HG03342 (cell line): ENCODE measurements around the gene PRKAA2.
A peak's percentile ranks its signal among the peaks of the same experiment; 100 is the strongest.

Experiments
- ATAC-seq: cut with Tn5 transposase; IDR thresholded peaks from one replicate; pipeline ENCODE4 v1.9.1; 2021; ENCODE audit warnings: mild to moderate bottlenecking, moderate library complexity; ENCODE audit not compliant: unreplicated experiment

Gene PRKAA2

DNA sequence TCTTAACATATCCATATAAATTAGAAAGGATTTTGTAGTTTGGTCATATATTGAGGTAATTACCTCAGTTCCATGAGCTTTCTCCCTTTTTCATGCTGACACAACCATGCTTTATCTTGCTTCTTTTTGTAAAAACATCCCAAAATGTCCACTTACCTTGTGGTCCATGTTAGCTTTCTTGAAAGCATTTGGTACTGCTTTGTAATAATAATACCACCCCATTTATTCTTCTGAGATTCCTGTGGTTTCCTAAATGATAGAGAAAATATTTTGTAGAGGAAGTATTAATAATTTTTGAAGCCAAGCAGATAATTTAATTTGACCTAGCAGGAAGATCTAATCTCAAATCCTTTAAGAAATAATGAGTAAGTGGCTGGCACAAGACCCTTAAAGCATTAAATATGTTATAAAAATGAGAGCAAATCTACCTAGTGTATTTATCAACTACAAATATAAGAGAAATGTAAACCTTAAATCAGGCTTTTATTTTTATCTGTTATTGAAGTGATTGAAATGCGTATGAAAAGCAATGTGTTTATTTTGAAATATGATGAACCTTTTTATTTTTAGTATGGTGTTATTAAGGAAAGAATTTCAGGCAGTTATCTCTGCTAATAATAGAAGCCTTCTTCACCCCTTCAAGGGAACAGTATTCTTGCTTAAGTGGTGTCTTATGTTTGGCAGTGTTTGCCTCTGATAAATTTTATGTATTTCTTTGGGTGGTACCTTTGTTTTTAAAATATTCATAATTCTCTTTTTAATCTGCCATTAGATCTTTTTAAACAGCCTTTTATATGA lies 9.2 kb downstream of the PRKAA2 start:
- no peak for ATAC-seq

DNA sequence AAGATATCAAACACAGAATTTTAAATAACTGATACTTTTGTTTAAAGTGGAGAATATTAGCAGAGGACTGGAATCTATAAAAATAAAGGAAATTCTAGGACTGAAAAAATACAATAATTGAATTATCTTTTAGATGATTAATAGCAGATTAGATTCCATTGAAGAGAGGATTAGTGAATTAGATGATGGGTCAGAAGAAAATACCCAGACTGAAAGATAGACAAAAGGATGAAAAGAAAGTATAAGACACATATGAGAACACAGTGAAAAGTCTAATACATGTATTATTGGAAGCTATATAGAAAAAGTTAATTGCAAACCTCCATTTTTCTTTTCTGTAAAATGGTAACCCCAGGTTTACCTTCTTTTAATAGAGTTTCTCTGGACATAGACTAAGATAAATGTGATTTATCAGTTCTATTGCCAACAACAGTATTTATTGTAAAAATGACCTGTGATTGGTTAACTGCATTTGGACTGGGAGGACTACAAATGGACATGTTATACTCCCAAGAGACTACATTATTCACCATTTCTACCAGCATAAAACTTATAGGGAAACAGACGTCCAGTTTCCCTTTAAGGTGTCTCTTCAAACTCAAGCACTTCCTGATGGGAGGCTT lies 11.0 kb downstream of the PRKAA2 start:
- no peak for ATAC-seq

DNA sequence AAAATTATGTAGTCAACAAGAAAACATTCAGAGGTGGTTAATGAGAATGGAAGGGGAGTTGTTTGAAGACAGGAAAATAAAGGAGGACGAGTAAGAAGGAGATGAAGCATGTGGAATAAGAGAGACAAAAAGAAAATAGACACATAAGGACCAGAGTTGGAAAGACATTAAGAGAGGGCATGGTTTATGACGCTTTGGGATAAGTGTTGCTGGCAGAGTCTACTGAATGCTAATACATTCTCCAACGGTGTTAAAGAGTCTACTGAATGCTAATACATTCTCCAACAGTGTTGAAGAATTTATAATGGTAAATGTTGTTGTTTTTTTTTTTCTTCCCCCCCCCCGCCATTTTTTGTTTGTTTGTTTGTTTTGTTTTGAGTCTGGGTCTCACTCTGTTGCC lies 13.1 kb downstream of the PRKAA2 start:
- ATAC-seq: no peak

DNA sequence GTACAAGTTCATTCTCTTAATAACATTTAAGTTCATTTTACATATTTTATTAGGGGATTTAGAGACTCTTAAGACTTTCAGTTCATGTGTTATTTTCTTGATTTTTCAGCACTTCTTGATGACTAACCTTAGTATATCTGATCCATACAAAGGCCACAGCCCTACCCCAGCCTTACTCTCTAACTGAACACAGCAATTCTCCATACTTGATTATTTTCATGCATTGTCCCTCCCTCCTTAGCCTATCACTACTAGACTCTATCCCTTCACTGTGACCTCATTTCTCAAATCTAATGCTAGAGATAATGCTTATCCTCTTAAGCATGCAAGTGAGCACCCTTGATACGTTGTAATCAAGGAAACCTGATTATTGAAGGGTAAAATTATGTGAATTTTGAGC lies 15.2 kb downstream of the PRKAA2 start:
- ATAC-seq: no peak

DNA sequence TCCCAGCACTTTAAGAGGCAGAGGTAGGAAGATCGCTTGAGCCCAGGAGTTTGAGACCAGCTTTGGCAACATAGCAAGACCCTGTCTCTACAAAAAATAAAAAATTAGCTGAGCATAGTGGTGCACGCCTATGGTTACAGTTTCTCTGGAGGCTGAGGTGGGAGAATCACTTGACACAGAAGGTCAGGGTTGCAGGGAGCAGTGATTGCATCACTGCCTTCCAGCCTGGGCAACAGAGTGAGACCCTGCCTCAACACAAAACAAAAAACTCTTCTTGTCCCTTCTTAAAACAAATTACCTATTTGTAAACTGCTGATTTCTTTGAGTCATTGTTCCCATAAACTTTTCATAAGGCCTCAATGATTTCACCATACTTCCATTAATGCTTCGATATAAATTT lies 18.7 kb downstream of the PRKAA2 start:
- no peak for ATAC-seq

DNA sequence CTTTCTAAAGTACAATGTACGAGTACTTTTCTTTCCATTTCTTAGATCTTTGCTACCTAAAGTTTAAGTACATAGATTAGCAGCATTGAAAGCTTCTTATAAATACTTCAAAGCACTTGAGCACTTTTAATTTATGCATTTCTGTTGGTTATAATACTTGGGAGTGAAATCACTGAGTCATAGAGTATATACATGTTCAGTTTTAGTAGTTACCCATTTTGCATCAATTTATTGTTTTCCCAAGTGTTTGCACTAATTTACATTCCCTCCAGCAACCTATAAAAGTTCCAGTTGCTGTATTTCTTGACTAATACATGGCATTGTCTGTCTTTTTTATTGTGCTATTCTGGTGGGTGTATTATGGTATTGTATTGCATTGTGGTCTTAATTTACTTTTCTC lies 20.3 kb downstream of the PRKAA2 start:
- ATAC-seq: no peak

DNA sequence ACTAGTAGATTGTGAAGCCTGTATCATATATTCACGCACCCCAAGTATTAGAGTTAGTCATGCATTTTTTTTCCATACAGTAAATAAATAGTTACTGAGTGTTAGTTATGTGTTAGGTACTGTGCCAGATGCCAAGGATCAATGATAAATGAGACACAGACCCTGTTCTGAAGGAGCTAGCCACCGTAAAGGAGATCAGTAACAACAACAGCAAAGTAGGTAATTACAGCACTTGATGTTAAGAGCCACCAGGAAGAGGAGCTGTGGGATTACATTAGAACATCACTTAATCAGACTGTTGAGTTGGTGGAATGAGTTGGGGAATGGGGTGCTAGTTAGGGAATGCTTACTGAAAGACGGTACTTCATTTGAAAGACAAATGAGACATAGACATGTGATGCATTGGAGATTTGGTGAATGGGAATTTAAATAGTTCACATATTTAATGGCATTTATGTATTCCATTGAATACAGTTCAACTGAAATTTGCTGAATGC lies 21.0 kb downstream of the PRKAA2 start:
- ATAC-seq: no peak

DNA sequence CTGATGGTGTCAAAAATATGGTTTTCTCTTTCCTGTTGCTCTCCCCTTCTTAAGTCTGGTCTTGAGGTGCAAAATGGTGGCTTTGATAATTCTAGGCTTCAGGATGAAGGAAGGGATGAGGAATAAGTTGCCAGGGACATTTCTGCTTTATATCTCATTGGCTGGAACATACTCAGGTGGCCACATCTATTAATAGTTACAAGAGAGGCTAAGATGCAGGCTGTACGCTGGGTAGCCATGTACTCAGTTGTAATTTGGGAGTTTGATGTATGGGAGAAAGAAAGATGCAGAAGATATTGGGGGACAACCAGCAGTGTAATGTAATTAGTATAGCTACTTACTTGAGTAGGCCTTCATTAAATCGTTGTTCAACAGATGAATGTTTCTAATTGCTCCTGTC lies 25.2 kb downstream of the PRKAA2 start:
- no peak for ATAC-seq

DNA sequence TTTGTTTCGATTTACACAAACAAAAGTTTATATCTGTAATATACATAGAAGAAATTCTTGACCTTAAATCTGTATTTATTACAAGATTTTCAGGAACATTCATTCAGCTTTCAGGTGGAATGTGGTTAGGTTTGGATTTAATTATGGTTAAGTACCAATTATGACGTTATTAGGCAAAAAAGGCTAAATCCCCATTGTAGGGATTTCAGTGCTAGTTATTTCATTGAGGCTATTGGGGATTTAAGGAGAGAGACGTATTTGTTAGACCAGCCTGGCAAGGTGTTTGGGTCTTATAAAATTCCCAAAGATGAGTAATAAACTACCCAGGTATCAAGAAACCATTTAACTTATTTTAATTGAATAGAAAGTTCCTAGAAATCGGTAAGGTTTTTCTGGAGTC lies 26.0 kb downstream of the PRKAA2 start:
- ATAC-seq: no peak

DNA sequence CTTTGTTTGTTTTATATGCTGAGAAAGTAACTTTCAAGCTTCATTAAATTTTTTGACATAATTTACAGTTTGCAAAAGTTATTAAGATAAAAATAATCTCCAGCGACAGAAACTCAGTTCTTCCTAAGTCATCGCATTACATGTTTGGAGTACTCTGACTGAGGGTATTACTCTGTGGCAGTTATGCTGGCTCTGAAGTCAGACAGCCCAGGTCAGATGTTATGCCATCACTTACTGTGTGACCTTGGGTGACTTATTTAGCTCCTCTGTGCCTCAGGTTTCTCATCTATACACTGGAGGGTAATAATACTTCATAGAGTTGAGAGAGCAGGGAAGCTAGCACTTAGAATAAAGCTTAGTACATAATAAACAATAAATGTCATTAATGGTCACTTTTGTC lies 26.4 kb downstream of the PRKAA2 start:
- no peak for ATAC-seq

DNA sequence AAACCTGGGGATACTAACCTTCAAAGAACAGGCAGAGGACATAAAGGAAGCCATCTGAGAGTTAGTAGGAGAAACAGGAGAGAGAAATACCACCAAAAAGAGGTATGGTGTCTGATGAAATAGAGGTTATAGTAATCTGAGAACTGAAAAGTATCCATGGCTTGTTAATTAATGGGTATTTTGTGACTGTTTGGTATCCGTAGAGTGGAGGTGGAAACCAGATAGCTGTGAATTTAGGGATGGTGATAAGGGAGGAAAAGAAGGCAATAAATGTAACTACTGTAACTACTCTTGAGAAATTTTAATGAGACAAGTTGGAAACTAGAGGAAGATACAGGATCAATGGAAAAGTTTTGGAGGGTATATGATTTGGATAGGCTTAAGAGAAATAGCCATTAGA lies 27.5 kb downstream of the PRKAA2 start:
- no peak for ATAC-seq

DNA sequence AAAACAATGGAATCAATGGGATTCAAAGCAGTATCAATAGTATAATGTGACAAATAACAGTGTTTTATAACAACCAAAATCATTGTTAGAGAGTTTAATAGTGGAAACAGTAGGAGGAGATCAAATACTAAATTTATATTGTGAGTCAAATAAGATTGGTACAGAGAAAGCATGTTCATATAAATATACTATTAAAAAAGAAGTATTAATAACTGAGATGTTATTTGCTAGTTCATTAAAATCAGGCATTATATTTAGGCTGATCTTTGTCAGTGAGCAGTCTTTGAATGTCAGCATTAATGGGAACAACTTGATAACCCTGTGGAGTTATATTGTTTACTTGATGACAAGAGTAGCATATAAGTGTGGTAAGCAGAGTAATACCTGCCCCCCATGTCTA lies 30.6 kb downstream of the PRKAA2 start:
- ATAC-seq: no peak

DNA sequence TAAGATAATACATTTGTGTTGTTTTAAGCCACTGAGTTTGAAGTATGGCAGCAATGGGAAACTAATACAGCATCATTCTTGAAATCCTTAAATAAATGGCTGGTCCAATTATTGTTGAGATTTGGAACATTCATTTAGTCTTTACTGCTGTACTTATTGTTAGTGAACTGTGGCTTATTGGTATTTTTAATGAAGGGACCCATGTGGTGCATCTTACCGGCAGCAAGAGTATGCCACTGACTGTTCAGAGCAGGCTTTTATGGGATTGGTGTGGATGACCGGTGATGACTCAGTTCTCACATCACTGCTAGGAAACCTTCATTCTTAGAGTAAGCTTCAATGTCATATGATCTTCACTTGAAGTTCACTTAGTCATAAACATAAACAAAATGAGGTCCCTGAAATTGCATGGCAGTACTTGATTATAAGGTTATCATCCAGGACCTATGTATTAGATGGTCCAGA lies 31.5 kb downstream of the PRKAA2 start:
- ATAC-seq: no peak

DNA sequence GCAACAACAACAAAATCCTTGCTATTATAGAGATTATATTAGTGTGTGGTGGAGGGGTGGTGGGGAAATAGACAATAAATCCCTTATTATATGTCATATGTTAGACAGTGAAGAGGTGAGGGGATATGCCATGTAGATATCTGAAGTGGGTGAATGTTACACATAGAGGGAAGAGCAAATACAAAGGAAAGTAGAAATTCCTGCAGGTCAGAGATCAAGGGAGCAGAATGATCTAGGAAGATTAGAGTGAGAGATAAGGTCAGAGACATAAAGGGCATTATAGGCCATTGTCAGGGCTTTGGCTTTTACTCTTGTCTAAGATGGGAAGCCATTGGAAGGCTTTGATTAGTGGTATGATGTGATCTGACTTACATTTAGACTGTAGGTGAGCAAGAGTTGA lies 38.5 kb downstream of the PRKAA2 start:
- no peak for ATAC-seq

DNA sequence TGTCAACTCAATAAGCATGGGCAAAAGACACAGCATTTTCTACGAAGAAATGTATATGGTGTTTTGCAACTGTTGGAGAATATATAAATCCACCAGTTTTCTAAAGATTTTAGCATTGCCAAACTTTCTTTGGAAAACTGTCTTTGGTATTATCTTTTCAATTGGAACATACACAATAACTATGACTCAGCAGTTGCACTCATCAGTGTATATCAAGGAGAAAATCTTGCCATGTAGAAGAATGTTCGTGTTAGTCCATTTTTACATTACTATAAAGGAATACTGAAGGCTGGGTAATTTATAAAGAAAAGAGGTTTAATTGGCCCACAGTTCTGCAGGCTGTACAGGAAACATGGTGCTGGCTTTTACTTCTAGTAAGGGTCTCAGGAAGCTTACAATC lies 41.1 kb downstream of the PRKAA2 start:
- ATAC-seq: no peak

DNA sequence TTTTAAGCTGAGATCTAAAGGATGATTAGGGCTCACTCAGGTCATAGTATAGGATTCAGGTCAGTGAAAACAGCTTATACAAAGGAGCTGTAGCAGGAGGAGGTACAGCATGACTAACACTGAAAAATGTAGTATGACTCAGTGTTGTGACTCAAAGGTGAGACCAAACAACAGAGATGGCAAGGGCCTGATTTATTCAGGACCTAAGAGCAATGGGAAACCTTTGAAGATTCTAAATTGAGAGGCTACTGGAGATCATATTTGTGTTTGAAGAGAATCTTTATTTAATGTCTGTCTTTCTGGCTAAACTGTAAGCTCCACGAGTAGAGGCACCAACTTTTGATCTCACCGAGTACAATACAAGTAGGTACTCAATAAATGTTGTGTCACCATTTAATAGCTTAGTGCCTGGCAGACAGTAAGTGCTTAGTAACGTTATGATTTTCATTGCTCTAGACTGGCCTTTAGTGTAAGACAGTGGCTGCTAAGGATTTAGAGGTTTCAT lies 43.5 kb downstream of the PRKAA2 start:
- peak; percentile 75 for ATAC-seq

DNA sequence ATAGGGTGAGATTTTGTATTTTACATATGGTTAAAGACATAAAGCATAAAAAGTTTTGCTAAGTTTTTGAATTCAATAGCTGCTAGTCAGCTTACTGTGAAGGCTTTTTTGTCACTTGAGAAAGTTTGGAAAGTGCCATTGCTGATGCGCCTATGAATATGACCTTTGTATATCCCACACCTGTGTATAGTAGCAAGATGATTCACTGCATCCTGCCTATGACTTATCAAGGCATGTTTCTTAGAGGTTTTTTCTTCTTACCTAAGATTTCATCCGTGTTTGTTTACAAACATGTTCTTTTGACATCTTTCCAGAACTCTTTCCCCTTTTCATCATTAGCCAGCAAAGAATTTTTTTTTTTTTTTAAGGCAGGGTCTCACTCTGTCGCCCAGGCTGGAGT lies 51.5 kb downstream of the PRKAA2 start:
- ATAC-seq: no peak

DNA sequence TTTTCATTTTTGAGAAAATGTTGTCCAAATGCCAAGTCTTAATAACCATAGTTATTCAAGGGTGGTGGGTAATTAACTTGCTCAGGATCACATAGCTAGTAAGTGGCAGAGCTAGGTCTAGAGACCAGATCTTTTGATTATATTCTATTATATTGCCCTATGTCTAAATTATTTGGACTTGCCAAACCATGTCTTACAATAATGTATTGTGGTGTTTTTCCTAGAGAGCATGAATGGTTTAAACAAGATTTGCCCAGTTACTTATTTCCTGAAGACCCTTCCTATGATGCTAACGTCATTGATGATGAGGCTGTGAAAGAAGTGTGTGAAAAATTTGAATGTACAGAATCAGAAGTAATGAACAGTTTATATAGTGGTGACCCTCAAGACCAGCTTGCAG lies 58.6 kb downstream of the PRKAA2 start:
- ATAC-seq: no peak

DNA sequence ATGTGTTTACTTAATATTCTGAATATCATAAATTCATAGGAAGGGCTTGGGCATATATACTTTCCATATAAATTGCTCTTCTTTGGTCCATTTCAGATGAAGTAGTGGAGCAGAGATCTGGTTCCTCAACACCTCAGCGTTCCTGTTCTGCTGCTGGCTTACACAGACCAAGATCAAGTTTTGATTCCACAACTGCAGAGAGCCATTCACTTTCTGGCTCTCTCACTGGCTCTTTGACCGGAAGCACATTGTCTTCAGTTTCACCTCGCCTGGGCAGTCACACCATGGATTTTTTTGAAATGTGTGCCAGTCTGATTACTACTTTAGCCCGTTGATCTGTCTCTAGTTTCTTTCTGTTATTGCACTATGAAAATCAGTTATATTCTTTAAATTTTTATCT lies 62.3 kb downstream of the PRKAA2 start:
- ATAC-seq: no peak

DNA sequence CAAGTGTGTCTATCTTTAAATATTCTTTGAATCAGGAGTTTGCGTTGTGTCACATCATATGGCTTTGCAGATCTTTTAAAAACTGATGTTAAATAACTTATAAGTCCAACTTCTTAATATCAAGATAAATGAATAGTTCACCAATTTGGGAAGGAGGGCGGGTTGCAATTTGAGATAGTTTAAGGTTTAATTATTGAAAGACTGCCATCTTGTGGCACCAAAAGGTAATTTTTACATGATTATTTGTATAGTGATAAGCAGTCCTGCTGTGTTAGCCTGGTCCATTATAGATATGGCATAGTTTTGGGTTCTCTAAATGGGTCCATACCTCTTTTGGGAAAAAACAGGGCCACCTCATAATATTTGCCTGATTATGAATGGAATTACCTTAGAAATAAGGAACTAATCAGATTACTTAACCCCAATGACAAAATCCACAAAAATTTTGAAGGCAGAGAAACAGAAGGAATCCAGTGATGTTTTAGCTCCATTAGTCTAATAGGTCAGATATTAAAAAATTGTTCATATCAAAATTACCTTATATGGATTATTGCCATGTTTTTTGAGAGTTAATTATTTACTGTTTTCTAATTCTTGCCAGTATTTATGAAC lies 64.3 kb downstream of the PRKAA2 start:
- no peak for ATAC-seq

DNA sequence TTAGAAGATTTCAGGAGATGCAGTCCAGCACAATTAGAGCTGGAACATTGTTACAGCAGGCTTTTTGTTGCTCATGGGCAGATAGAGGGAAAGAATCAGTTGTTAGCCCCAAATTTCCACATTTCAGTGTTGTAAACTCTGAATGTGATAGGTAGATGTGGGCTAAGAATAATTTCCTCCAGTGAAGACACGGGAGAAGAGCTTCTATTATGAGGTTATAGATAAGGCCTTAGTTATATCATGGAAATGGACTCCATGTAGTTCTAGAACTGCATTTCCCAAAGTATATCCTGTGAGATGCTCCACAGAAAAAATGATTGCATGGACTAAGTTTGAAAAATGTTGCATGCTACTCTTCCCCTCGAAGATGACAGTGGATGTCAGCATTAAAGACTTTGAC lies 64.9 kb downstream of the PRKAA2 start:
- ATAC-seq: no peak

DNA sequence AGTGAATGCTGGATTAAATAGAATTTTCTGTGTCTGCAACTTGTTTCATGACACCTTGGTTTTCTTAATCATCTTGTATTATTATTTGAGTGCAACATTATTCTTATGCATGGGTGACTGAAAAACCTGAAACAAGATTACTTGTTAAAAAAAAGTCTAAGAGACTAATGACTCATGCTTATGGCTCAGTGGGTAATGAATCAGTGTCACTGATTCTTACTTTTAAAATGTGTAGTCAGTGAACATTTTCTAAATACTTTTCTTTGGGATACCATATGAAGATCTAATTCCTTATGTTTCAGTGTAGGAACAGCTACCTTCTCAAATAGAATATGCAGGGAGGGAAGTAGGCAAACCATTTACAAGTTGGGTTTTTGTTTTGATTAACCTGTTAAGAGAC lies 65.5 kb downstream of the PRKAA2 start:
- no peak for ATAC-seq
